Left lung (tissue), 10 donors: Measurements from ENCODE around the gene PDS5A. TPM values are rescaled to one million over a fixed set of nuclear protein-coding genes. Genes with fewer than 3 reads are reported as not detected.
"Not testable (repeated sequence)": the region's sequence is repeated elsewhere in the genome, so short reads cannot be mapped to it uniquely, and the experiment has no call there.

ENCODE experiments used
- ATAC-seq: fragments of 200-7000 bp; cut with Tn5 transposase; one replicate; pipeline ENCODE4 v1.9.1; 2020; ENCODE audit warnings: moderate library complexity
- DNase-seq, 4 donors: peaks; one replicate each; pipeline ENCODE4 v3.0.0-alpha.2; 2013 to 2020
- H3K27ac ChIP-seq, 2 donors: fragments of 200-600 bp; sonication (generic) in 1 of 2; one replicate each; pipeline versions ENCODE4 v1.5.0 to v1.8.0; 2020 to 2021
- H3K27me3 ChIP-seq, 2 donors: fragments of 200-600 bp; sonication (generic) in 1 of 2; one replicate each; pipeline versions ENCODE4 v1.5.0 to v1.8.0; 2020 to 2021
- H3K36me3 ChIP-seq, 2 donors: fragments of 200-600 bp; sonication (generic) in 1 of 2; one replicate each; pipeline versions ENCODE4 v1.5.0 to v1.8.0; 2020 to 2021
- H3K4me1 ChIP-seq, 2 donors: fragments of 200-600 bp; one replicate each; pipeline ENCODE4 v1.8.0; 2021
- H3K4me3 ChIP-seq, 2 donors: fragments of 200-600 bp; sonication (generic) in 1 of 2; one replicate each; pipeline versions ENCODE4 v1.5.0 to v1.8.0; 2020 to 2021; ENCODE audit warnings: mild to moderate bottlenecking in 1 of 2
- H3K9me3 ChIP-seq, 2 donors: fragments of 200-600 bp; sonication (generic) in 1 of 2; one replicate each; pipeline versions ENCODE4 v1.5.0 to v1.8.0; 2020 to 2021
- intact Hi-C, 2 donors: fragments of 100-400 bp; cut with DNase I; formaldehyde crosslinking; loops; one replicate each; pipeline versions ENCODE4 v1.11.2 to v1.14.2; 2022
- polyA plus RNA-seq, 6 donors: library from polyadenylated mRNA; unstranded; fragments of 120-200 nt; gene quantifications; one replicate each; pipeline ENCODE4 v1.2.1, GENCODE V29; 2013; ENCODE audit not compliant: insufficient read length in 6 of 6
- total RNA-seq, 2 donors: library from RNA; stranded (reverse); fragmentation: NEBNext Ultra II Directional; extraction: Animal tissue kit (Norgen Biotek cat#: 25700); gene quantifications; one replicate each; pipeline ENCODE4 v1.2.1, GENCODE V29; 2021
- TF ChIP-seq, protein P1 (sequence below), 2 donors: fragments of 200-600 bp; sonication (generic) in 1 of 2; IDR thresholded peaks; one replicate each; pipeline versions ENCODE4 v1.5.0 to v1.8.0; 2021; ENCODE audit warnings: antibody characterized with exemption in 2 of 2
- donor health status: DM: no; HTN: yes; CAD: no.
- donor health status: DM: no; HTN: no; CAD: no.

Gene PDS5A
- total and polyA plus RNA-seq, 8 donors, result 66.4 to 82.1 (median 72.3) TPM

DNA sequence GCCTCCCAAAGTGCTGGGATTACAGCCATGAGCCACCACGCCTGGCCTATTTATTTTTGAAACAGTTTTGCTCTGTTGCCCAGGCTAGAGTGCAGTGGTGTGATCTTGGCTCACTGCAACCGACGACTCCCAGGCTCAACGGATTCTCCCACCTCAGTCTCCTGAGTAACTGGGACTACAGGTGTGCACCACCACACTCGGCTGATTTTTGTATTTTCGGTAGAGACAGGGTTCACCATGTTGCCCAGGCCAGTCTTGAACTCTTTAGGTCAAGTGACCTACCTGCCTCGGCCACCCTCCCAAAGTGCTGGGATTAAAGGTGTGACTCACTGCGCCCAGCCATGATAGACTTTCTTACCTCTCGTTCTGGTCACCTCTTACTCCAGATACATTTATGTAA lies 155.8 kb downstream of the PDS5A start:
- Histone ChIP-seq H3K36me3 (peaks cover 0 to 15% of the 10 kb centered on the region in 2 donors), H3K27ac (no peak overlapping the region), H3K9me3 (no peaks in the 10 kb centered on the region), H3K4me3 (no peak overlapping the region), H3K27me3 (no peaks in the 10 kb centered on the region), H3K4me1 (peaks cover 0 to 7% of the 10 kb centered on the region in 2 donors)
- intact Hi-C loops, result no loop called here
- no peak for ATAC-seq
- DNase-seq, result no peak
- TF ChIP-seq, protein P1, sequence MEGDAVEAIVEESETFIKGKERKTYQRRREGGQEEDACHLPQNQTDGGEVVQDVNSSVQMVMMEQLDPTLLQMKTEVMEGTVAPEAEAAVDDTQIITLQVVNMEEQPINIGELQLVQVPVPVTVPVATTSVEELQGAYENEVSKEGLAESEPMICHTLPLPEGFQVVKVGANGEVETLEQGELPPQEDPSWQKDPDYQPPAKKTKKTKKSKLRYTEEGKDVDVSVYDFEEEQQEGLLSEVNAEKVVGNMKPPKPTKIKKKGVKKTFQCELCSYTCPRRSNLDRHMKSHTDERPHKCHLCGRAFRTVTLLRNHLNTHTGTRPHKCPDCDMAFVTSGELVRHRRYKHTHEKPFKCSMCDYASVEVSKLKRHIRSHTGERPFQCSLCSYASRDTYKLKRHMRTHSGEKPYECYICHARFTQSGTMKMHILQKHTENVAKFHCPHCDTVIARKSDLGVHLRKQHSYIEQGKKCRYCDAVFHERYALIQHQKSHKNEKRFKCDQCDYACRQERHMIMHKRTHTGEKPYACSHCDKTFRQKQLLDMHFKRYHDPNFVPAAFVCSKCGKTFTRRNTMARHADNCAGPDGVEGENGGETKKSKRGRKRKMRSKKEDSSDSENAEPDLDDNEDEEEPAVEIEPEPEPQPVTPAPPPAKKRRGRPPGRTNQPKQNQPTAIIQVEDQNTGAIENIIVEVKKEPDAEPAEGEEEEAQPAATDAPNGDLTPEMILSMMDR (IDR thresholded peaks at IDR 0.05), result no peak

DNA sequence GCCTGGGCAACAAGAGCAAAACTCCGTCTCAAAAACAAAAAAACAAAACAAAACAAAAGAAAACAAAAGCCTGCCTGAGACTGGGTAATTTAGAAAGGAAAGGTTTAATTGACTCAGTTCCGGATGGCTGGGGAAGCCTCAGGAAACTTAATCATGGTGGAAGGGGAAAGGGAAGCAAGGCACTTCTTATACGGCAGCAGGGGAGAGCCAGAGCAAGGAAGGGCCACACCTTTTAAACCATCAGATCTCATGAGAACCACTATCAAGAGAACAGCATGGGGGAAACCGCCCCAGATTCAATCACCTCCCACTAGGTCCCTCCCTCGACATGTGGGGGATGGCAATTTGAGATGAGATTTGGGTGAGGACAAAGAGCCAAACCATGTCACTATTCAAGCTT lies 157.5 kb downstream of the PDS5A start:
- no peak for ATAC-seq
- TF ChIP-seq, protein P1 (IDR thresholded peaks at IDR 0.05), result no peak
- intact Hi-C loops, result no loop called here
- H3K4me1 ChIP-seq, result no peaks in the 10 kb centered on the region
- H3K27ac ChIP-seq, result no peak overlapping the region
- no peaks in the 10 kb centered on the region for H3K9me3 ChIP-seq
- H3K27me3 ChIP-seq, result no peaks in the 10 kb centered on the region
- no peak overlapping the region for H3K4me3 ChIP-seq
- peaks cover 0 to 6% of the 10 kb centered on the region in 2 donors for H3K36me3 ChIP-seq
- no peak for DNase-seq

DNA sequence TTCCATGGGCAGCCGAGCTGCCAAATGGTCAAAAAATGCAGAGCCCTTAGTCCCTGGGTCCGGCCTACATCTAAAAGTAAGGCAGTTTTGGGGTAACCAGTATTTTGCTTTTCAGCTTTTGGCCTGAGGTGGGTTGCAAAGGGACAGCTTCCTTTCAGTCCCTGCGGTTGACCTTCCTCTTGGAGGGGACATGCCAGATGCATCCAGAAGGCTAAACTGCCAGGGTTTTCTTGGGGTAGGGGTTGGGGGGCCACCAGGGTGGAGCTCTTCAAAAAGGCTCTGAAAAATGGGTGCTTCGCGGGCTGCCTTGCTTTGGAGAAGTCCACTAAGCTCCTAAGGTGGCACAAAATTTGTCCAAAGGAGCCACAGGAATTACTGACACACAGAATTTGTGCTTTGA lies 159.1 kb downstream of the PDS5A start:
- no peak overlapping the region for H3K27ac ChIP-seq
- TF ChIP-seq, protein P1 (IDR thresholded peaks at IDR 0.05), result no peak
- ATAC-seq (no peak), DNase-seq (no peak)
- no peak overlapping the region for H3K4me3 ChIP-seq
- H3K4me1 ChIP-seq, result no peaks in the 10 kb centered on the region
- peaks cover 0 to 6% of the 10 kb centered on the region in 2 donors for H3K36me3 ChIP-seq
- no peaks in the 10 kb centered on the region for H3K27me3 ChIP-seq
- H3K9me3 ChIP-seq, result no peaks in the 10 kb centered on the region
- intact Hi-C loops, result no loop called here

DNA sequence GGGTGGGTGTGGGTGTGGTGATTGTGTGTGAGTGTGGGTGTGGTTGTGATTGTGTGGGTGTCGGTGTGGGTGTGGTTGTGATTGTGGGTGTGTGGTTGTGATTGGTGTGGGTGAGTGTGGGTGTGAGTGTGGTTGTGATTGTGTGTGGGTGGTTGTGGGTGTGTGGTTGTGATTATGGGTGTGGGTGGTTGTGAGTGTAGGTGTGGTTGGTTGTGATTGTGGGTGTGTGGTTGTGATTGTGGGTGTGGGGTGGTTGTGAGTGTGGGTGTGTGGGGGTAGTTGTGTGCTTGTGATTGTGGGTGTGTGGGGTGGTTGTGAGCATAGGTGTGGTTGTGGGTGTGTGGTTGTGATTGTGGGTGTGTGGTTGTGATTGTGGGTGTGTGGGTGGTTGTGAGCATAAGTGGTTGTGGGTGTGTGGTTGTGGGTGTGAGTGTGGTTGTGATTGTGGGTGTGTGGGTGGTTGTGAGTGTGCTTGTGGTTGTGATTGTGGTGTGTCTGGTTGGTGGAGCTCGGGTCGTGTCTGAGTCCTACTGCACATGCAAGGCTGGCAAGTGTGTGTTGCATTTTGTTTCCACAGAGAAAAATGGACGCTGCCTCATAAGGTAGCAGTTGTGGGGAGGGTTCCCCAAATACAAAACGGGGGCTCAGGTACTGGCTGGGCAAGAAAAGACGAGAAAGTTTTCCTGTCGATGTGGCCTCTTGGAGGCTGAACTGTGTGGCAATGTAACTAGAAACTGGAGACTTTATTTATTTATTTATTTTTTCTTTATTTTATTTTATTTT lies 163.1 kb downstream of the PDS5A start:
- Histone ChIP-seq H3K4me1 (no peaks in the 10 kb centered on the region), H3K4me3 (no peak overlapping the region), H3K27ac (no peak overlapping the region), H3K27me3 (no peaks in the 10 kb centered on the region), H3K36me3 (no peaks in the 10 kb centered on the region), H3K9me3 (no peaks in the 10 kb centered on the region)
- intact Hi-C loops, result no loop called here
- DNase-seq (no peak), ATAC-seq (no peak)
- TF ChIP-seq, protein P1 (IDR thresholded peaks at IDR 0.05), result no peak

DNA sequence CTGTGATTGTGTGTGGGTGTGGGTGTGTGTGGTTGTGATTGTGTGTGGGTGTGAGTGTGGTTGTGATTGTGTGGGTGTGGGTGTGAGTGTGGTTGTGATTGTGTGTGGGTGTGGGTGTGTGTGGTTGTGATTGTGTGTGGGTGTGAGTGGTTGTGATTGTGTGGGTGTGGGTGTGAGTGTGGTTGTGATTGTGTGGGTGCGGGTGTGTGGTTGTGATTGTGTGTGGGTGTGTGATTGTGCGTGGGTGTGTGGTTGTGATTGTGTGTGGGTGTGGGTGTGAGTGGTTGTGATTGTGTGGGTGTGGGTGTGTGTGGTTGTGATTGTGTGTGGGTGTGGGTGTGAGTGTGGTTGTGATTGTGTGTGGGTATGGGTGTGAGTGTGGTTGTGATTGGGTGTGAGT lies 163.9 kb downstream of the PDS5A start:
- ATAC-seq, intact Hi-C loops, H3K4me1 ChIP-seq, H3K27ac ChIP-seq, H3K36me3 ChIP-seq, H3K9me3 ChIP-seq, H3K27me3 ChIP-seq, DNase-seq, H3K4me3 ChIP-seq: not testable (repeated sequence)

DNA sequence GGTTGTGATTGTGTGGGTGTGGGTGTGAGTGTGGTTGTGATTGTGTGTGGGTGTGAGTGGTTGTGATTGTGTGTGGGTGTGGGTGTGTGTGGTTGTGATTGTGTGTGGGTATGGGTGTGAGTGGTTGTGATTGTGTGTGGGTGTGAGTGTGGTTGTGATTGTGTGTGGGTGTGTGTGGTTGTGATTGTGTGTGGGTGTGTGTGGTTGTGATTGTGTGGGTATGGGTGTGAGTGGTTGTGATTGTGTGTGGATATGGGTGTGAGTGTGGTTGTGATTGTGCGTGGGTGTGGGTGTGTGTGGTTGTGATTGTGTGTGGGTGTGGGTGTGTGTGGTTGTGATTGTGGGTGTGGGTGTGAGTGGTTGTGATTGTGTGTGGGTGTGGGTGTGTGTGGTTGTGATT lies 164.7 kb downstream of the PDS5A start:
- H3K27me3 ChIP-seq, H3K27ac ChIP-seq, ATAC-seq, H3K4me1 ChIP-seq, DNase-seq, H3K9me3 ChIP-seq, intact Hi-C loops, H3K4me3 ChIP-seq, H3K36me3 ChIP-seq: not testable (repeated sequence)
